ENCODE data around the gene PTPRK. TPM values are rescaled to one million over a fixed set of nuclear protein-coding genes. Genes with fewer than 3 reads are reported as not detected.

The PTPRK gene
- total and polyA plus RNA-seq, 4 donors, result 12.1 to 61.2 (median 29.1) TPM

- Histone ChIP-seq H3K36me3 (ENCODE audit: control insufficient read depth in 4 of 4, insufficient read depth in 3 of 4, low read depth in 1 of 4, low read length in 3 of 4) (no peaks in the 10 kb centered on the region), H3K27me3 (ENCODE audit: control insufficient read depth in 4 of 4, insufficient read depth in 4 of 4, low read length in 3 of 4) (no peaks in the 10 kb centered on the region), H3K9ac (ENCODE audit: low read depth in 1 of 2, low read length in 2 of 2) (no peak overlapping the region), H3K4me3 (ENCODE audit: low read depth in 1 of 3, low read length in 3 of 3) (no peak overlapping the region), H3K27ac (ENCODE audit: low read depth in 1 of 2, low read length in 2 of 2) (no peak overlapping the region), H3K4me1 (ENCODE audit: control insufficient read depth in 4 of 4, insufficient read depth in 4 of 4, low read length in 3 of 4) (no peaks in the 10 kb centered on the region), H3K9me3 (ENCODE audit: control insufficient read depth in 4 of 4, low read length in 3 of 4) (no peaks in the 10 kb centered on the region)
- DNase-seq (ENCODE audit: low spot score), result no peak
- TF ChIP-seq, protein P1, sequence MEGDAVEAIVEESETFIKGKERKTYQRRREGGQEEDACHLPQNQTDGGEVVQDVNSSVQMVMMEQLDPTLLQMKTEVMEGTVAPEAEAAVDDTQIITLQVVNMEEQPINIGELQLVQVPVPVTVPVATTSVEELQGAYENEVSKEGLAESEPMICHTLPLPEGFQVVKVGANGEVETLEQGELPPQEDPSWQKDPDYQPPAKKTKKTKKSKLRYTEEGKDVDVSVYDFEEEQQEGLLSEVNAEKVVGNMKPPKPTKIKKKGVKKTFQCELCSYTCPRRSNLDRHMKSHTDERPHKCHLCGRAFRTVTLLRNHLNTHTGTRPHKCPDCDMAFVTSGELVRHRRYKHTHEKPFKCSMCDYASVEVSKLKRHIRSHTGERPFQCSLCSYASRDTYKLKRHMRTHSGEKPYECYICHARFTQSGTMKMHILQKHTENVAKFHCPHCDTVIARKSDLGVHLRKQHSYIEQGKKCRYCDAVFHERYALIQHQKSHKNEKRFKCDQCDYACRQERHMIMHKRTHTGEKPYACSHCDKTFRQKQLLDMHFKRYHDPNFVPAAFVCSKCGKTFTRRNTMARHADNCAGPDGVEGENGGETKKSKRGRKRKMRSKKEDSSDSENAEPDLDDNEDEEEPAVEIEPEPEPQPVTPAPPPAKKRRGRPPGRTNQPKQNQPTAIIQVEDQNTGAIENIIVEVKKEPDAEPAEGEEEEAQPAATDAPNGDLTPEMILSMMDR (IDR thresholded peaks at IDR 0.05; ENCODE audit: low read depth, low read length, missing input control), result no peak
- TF ChIP-seq HNF4G (IDR thresholded peaks at IDR 0.05) (no peak), SP1 (IDR thresholded peaks at IDR 0.05) (no peak), JUND (IDR thresholded peaks at IDR 0.05) (no peak), EGR1 (IDR thresholded peaks at IDR 0.05; ENCODE audit: low read depth in 2 of 2) (no peak), GABPA (IDR thresholded peaks at IDR 0.05 in 1 of 2, conservative IDR thresholded peaks at IDR 0.05 in 1 of 2) (no peak), TAF1 (conservative IDR thresholded peaks at IDR 0.05) (no peak), FOXA2 (IDR thresholded peaks at IDR 0.05) (no peak), NR2F2 (IDR thresholded peaks at IDR 0.05) (no peak), RAD21 (IDR thresholded peaks at IDR 0.05) (no peak), HNF4A (conservative IDR thresholded peaks at IDR 0.05) (no peak), FOXA1 (IDR thresholded peaks at IDR 0.05) (no peak), YY1 (IDR thresholded peaks at IDR 0.05) (no peak), REST (IDR thresholded peaks at IDR 0.05) (no peak)
- TF ChIP-seq, protein P2, sequence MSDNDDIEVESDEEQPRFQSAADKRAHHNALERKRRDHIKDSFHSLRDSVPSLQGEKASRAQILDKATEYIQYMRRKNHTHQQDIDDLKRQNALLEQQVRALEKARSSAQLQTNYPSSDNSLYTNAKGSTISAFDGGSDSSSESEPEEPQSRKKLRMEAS (IDR thresholded peaks at IDR 0.05), result no peak
Measured at GRCh38 chr6:128200789-128201188, 319.6 kb downstream of the PTPRK start.

DNA sequence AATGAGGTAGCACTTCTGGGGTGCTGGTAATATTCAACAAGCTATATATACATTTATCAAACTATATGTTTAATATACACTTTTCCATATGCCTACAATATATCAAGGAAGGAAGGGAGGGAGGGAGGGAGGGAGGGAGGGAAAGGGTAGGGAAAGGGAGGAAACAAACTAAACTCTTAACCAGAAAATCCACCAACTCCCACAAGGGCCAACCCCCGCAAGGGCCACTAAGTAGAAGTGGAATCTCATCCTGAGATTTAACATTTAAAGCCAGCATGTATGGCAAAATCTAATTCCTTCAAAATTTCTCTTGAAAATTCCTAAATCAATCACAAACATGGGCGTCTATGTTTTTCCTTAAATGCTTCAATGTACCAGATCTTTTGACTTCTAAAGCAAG, 320.9 kb downstream of the PTPRK start:
- DNase-seq (ENCODE audit: low spot score), result no peak
- no peaks in the 10 kb centered on the region for H3K27me3 ChIP-seq (ENCODE audit: control insufficient read depth in 4 of 4, insufficient read depth in 4 of 4, low read length in 3 of 4)
- no peak overlapping the region for H3K27ac ChIP-seq (ENCODE audit: low read depth in 1 of 2, low read length in 2 of 2)
- 97% methylated on average over 2 of the region's 2 CpGs for WGBS
- H3K4me1 ChIP-seq (ENCODE audit: control insufficient read depth in 4 of 4, insufficient read depth in 4 of 4, low read length in 3 of 4), result no peaks in the 10 kb centered on the region
- H3K9ac ChIP-seq (ENCODE audit: low read depth in 1 of 2, low read length in 2 of 2), result no peak overlapping the region
- H3K9me3 ChIP-seq (ENCODE audit: control insufficient read depth in 4 of 4, low read length in 3 of 4), result no peaks in the 10 kb centered on the region
- no peaks in the 10 kb centered on the region for H3K36me3 ChIP-seq (ENCODE audit: control insufficient read depth in 4 of 4, insufficient read depth in 3 of 4, low read depth in 1 of 4, low read length in 3 of 4)
- no peak overlapping the region for H3K4me3 ChIP-seq (ENCODE audit: low read depth in 1 of 3, low read length in 3 of 3)
- TF ChIP-seq YY1 (IDR thresholded peaks at IDR 0.05) (no peak), RXRA (IDR thresholded peaks at IDR 0.05) (no peak), ATF3 (IDR thresholded peaks at IDR 0.05) (no peak), HNF4G (IDR thresholded peaks at IDR 0.05) (no peak), JUND (IDR thresholded peaks at IDR 0.05) (no peak), NR2F2 (IDR thresholded peaks at IDR 0.05) (no peak), FOXA2 (IDR thresholded peaks at IDR 0.05) (no peak), SP1 (IDR thresholded peaks at IDR 0.05) (no peak), RAD21 (IDR thresholded peaks at IDR 0.05) (no peak), TAF1 (conservative IDR thresholded peaks at IDR 0.05) (no peak), HNF4A (conservative IDR thresholded peaks at IDR 0.05) (no peak), FOXA1 (IDR thresholded peaks at IDR 0.05) (no peak), EGR1 (IDR thresholded peaks at IDR 0.05; ENCODE audit: low read depth in 2 of 2) (no peak), GABPA (IDR thresholded peaks at IDR 0.05 in 1 of 2, conservative IDR thresholded peaks at IDR 0.05 in 1 of 2) (no peak)
- TF ChIP-seq, protein P2 (IDR thresholded peaks at IDR 0.05), result no peak
- TF ChIP-seq, protein P3, sequence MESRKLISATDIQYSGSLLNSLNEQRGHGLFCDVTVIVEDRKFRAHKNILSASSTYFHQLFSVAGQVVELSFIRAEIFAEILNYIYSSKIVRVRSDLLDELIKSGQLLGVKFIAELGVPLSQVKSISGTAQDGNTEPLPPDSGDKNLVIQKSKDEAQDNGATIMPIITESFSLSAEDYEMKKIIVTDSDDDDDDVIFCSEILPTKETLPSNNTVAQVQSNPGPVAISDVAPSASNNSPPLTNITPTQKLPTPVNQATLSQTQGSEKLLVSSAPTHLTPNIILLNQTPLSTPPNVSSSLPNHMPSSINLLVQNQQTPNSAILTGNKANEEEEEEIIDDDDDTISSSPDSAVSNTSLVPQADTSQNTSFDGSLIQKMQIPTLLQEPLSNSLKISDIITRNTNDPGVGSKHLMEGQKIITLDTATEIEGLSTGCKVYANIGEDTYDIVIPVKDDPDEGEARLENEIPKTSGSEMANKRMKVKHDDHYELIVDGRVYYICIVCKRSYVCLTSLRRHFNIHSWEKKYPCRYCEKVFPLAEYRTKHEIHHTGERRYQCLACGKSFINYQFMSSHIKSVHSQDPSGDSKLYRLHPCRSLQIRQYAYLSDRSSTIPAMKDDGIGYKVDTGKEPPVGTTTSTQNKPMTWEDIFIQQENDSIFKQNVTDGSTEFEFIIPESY (IDR thresholded peaks at IDR 0.05), result no peak
- TF ChIP-seq, protein P1 (IDR thresholded peaks at IDR 0.05; ENCODE audit: low read depth, low read length, missing input control), result no peak

All from liver (tissue), 9 donors.